GM21515 (cell line): ENCODE results near the gene KCNJ18.
"Not testable (repeated sequence)": the region's sequence is repeated elsewhere in the genome, so short reads cannot be mapped to it uniquely, and the experiment has no call there.

ENCODE experiments used
- ATAC-seq: cut with Tn5 transposase; IDR thresholded peaks from one replicate; pipeline ENCODE4 v1.9.1; 2021; ENCODE audit not compliant: unreplicated experiment

KCNJ18 gene

GRCh38 chr17:21720566-21720965, 28.2 kb downstream of the KCNJ18 start:
- not testable (repeated sequence) for ATAC-seq

- not testable (repeated sequence) for ATAC-seq
Observed at GRCh38 chr17:21722268-21722667, 29.9 kb downstream of the KCNJ18 start.

GRCh38 chr17:21724216-21725006, 32.1 kb downstream of the KCNJ18 start:
- ATAC-seq: not testable (repeated sequence)

GRCh38 chr17:21731076-21731475, 38.8 kb downstream of the KCNJ18 start:
- not testable (repeated sequence) for ATAC-seq

GRCh38 chr17:21733931-21734330, 41.6 kb downstream of the KCNJ18 start:
- not testable (repeated sequence) for ATAC-seq

- ATAC-seq: not testable (repeated sequence)
Observed at GRCh38 chr17:21735814-21736213, 43.5 kb downstream of the KCNJ18 start.

GRCh38 chr17:21737015-21737580, 44.8 kb downstream of the KCNJ18 start:
- ATAC-seq: not testable (repeated sequence)

- not testable (repeated sequence) for ATAC-seq
Observed at GRCh38 chr17:21738241-21738640, 45.9 kb downstream of the KCNJ18 start.

GRCh38 chr17:21738877-21739474, 46.7 kb downstream of the KCNJ18 start:
- ATAC-seq: not testable (repeated sequence)

GRCh38 chr17:21739485-21739884, 47.2 kb downstream of the KCNJ18 start:
- not testable (repeated sequence) for ATAC-seq

GRCh38 chr17:21740836-21741235, 48.5 kb downstream of the KCNJ18 start:
- ATAC-seq: not testable (repeated sequence)

GRCh38 chr17:21741520-21741919, 49.2 kb downstream of the KCNJ18 start:
- ATAC-seq: not testable (repeated sequence)

GRCh38 chr17:21742326-21742725, 50.0 kb downstream of the KCNJ18 start:
- ATAC-seq: no peak

GRCh38 chr17:21744151-21744550, 51.8 kb downstream of the KCNJ18 start:
- not testable (repeated sequence) for ATAC-seq

GRCh38 chr17:21744621-21745020, 52.3 kb downstream of the KCNJ18 start:
- not testable (repeated sequence) for ATAC-seq

GRCh38 chr17:21745385-21746054, 53.2 kb downstream of the KCNJ18 start:
- not testable (repeated sequence) for ATAC-seq

- not testable (repeated sequence) for ATAC-seq
Observed at GRCh38 chr17:21746415-21746814, 54.1 kb downstream of the KCNJ18 start.

GRCh38 chr17:21747195-21747915, 55.0 kb downstream of the KCNJ18 start:
- ATAC-seq: not testable (repeated sequence)

GRCh38 chr17:21748686-21749085, 56.4 kb downstream of the KCNJ18 start:
- not testable (repeated sequence) for ATAC-seq

GRCh38 chr17:21749696-21750531, 57.6 kb downstream of the KCNJ18 start:
- ATAC-seq: not testable (repeated sequence)
